ENCODE data around the gene HMX3.

- TF ChIP-seq, protein P1, sequence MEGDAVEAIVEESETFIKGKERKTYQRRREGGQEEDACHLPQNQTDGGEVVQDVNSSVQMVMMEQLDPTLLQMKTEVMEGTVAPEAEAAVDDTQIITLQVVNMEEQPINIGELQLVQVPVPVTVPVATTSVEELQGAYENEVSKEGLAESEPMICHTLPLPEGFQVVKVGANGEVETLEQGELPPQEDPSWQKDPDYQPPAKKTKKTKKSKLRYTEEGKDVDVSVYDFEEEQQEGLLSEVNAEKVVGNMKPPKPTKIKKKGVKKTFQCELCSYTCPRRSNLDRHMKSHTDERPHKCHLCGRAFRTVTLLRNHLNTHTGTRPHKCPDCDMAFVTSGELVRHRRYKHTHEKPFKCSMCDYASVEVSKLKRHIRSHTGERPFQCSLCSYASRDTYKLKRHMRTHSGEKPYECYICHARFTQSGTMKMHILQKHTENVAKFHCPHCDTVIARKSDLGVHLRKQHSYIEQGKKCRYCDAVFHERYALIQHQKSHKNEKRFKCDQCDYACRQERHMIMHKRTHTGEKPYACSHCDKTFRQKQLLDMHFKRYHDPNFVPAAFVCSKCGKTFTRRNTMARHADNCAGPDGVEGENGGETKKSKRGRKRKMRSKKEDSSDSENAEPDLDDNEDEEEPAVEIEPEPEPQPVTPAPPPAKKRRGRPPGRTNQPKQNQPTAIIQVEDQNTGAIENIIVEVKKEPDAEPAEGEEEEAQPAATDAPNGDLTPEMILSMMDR (IDR thresholded peaks at IDR 0.05; ENCODE audit: borderline replicate concordance, extremely low read depth, low read length, poor library complexity, severe bottlenecking): no peak
- TF ChIP-seq EZH2 (IDR thresholded peaks at IDR 0.05; ENCODE audit: borderline replicate concordance, low read depth, low read length, severe bottlenecking): no peak
Measured at GRCh38 chr10:123096452-123096851, 39.3 kb upstream of the HMX3 start.

All from DND-41 (cell line).